ENCODE data around the gene KRTAP10-4.

- no peak for TF ChIP-seq EP300 (IDR thresholded peaks at IDR 0.05)
- TF ChIP-seq, protein P1, sequence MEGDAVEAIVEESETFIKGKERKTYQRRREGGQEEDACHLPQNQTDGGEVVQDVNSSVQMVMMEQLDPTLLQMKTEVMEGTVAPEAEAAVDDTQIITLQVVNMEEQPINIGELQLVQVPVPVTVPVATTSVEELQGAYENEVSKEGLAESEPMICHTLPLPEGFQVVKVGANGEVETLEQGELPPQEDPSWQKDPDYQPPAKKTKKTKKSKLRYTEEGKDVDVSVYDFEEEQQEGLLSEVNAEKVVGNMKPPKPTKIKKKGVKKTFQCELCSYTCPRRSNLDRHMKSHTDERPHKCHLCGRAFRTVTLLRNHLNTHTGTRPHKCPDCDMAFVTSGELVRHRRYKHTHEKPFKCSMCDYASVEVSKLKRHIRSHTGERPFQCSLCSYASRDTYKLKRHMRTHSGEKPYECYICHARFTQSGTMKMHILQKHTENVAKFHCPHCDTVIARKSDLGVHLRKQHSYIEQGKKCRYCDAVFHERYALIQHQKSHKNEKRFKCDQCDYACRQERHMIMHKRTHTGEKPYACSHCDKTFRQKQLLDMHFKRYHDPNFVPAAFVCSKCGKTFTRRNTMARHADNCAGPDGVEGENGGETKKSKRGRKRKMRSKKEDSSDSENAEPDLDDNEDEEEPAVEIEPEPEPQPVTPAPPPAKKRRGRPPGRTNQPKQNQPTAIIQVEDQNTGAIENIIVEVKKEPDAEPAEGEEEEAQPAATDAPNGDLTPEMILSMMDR (IDR thresholded peaks at IDR 0.05): no peak
- TF ChIP-seq, protein P2, sequence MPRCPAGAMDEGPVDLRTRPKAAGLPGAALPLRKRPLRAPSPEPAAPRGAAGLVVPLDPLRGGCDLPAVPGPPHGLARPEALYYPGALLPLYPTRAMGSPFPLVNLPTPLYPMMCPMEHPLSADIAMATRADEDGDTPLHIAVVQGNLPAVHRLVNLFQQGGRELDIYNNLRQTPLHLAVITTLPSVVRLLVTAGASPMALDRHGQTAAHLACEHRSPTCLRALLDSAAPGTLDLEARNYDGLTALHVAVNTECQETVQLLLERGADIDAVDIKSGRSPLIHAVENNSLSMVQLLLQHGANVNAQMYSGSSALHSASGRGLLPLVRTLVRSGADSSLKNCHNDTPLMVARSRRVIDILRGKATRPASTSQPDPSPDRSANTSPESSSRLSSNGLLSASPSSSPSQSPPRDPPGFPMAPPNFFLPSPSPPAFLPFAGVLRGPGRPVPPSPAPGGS (IDR thresholded peaks at IDR 0.05): no peak
- no peak for TF ChIP-seq RAD21 (conservative IDR thresholded peaks at IDR 0.05 in 1 of 2, IDR thresholded peaks at IDR 0.05 in 1 of 2)
- no peak for TF ChIP-seq RCOR1 (IDR thresholded peaks at IDR 0.05; ENCODE audit: low read depth, low read length)
- TF ChIP-seq MYC (IDR thresholded peaks at IDR 0.05; ENCODE audit: borderline replicate concordance, low read length): no peak
- TF ChIP-seq CHD2 (IDR thresholded peaks at IDR 0.05; ENCODE audit: low read length, partially characterized antibody): no peak
- TF ChIP-seq SMC3 (IDR thresholded peaks at IDR 0.05): no peak
- TF ChIP-seq SREBF2 (IDR thresholded peaks at IDR 0.05): no peak
- TF ChIP-seq FOSL2 (IDR thresholded peaks at IDR 0.05): no peak
- TF ChIP-seq FOSL2 (CRISPR knock-in tag; IDR thresholded peaks at IDR 0.05): no peak
Observed at GRCh38 chr21:44529503-44530125, 43.9 kb upstream of the KRTAP10-4 start.

Measured in A549 (cell line).